Mesenchymal stem cell (in vitro differentiated cells and primary cell): ENCODE results near the gene ACAA1.

ENCODE experiments used
- DNase-seq: peaks from one replicate; pipeline ENCODE4 v3.0.0-alpha.2; 2013
- H2AFZ ChIP-seq: one replicate; pipeline ENCODE4 v1.6.1; 2013; ENCODE audit warnings: low read depth, mild to moderate bottlenecking, control low read depth, inconsistent platforms, low read length, moderate library complexity
- H2AK5ac ChIP-seq: 2 replicates; pipeline ENCODE4 v1.6.1; 2013; ENCODE audit warnings: low read length, moderate library complexity, mild to moderate bottlenecking, inconsistent platforms; ENCODE audit not compliant: severe bottlenecking
- H2BK120ac ChIP-seq: one replicate; pipeline ENCODE4 v1.6.1; 2013; ENCODE audit warnings: low read depth, mild to moderate bottlenecking, inconsistent platforms, low read length, moderate library complexity
- H2BK12ac ChIP-seq, 2 experiments: one replicate each; pipeline ENCODE4 v1.6.1; 2013; ENCODE audit warnings: inconsistent platforms in 2 of 2, low read length in 2 of 2, mild to moderate bottlenecking in 2 of 2, moderate library complexity in 2 of 2, control low read depth in 1 of 2
- H2BK15ac ChIP-seq: one replicate; pipeline ENCODE4 v1.6.1; 2013; ENCODE audit warnings: mild to moderate bottlenecking, low read depth, inconsistent platforms; ENCODE audit not compliant: poor library complexity, severe bottlenecking
- H2BK5ac ChIP-seq: 2 replicates; pipeline ENCODE4 v1.6.1; 2013; ENCODE audit warnings: low read depth, mild to moderate bottlenecking, low read length, control low read depth, inconsistent platforms; ENCODE audit not compliant: poor library complexity, severe bottlenecking
- H3K14ac ChIP-seq, 2 experiments: one replicate each; pipeline ENCODE4 v1.6.1; 2013; ENCODE audit warnings: inconsistent platforms in 2 of 2, low read length in 2 of 2, control low read depth in 1 of 2, mild to moderate bottlenecking in 1 of 2, moderate library complexity in 1 of 2
- H3K18ac ChIP-seq, 2 experiments: one replicate each; pipeline ENCODE4 v1.6.1; 2013; ENCODE audit warnings: inconsistent platforms in 2 of 2, low read length in 2 of 2, control low read depth in 1 of 2, low read depth in 1 of 2, mild to moderate bottlenecking in 1 of 2
- H3K23ac ChIP-seq, 2 experiments: one replicate each; pipeline ENCODE4 v1.6.1; 2013; ENCODE audit warnings: inconsistent platforms in 2 of 2, low read length in 2 of 2, mild to moderate bottlenecking in 2 of 2, moderate library complexity in 2 of 2, control low read depth in 1 of 2
- H3K27ac ChIP-seq: 2 replicates; pipeline ENCODE4 v1.5.1; 2013; ENCODE audit warnings: mild to moderate bottlenecking, moderate library complexity, low read length, control low read depth, inconsistent platforms; ENCODE audit not compliant: poor library complexity, severe bottlenecking
- H3K27me3 ChIP-seq, 2 experiments: 2 replicates each; pipeline versions ENCODE4 v1.6.1 to v1.7.0; 2013; ENCODE audit warnings: low read length in 2 of 2, mild to moderate bottlenecking in 2 of 2, moderate library complexity in 2 of 2, control low read depth in 1 of 2, inconsistent platforms in 1 of 2; ENCODE audit not compliant: control insufficient read depth in 1 of 2, insufficient read depth in 1 of 2
- H3K36me3 ChIP-seq, 2 experiments: 2 replicates each; pipeline versions ENCODE4 v1.6.1 to v1.7.0; 2013; ENCODE audit warnings: low read length in 2 of 2, control low read depth in 1 of 2, inconsistent platforms in 1 of 2, low read depth in 1 of 2, mild to moderate bottlenecking in 1 of 2; ENCODE audit not compliant: insufficient read depth in 2 of 2, control insufficient read depth in 1 of 2
- H3K4ac ChIP-seq, 2 experiments: one replicate each; pipeline ENCODE4 v1.6.1; 2013; ENCODE audit warnings: inconsistent platforms in 2 of 2, low read length in 2 of 2, mild to moderate bottlenecking in 2 of 2, moderate library complexity in 2 of 2, control low read depth in 1 of 2, low read depth in 1 of 2
- H3K4me1 ChIP-seq: 2 replicates; pipeline ENCODE4 v1.6.1; 2013; ENCODE audit warnings: low read depth, low read length, control low read depth; ENCODE audit not compliant: control insufficient read depth, insufficient read depth
- H3K4me2 ChIP-seq: 2 replicates; pipeline ENCODE4 v1.6.1; 2013; ENCODE audit warnings: low read length, mild to moderate bottlenecking, inconsistent platforms; ENCODE audit not compliant: poor library complexity, severe bottlenecking
- H3K4me3 ChIP-seq, 2 experiments: 2 replicates each; pipeline versions ENCODE4 v1.5.1 to v1.7.0; 2013; ENCODE audit warnings: low read length in 2 of 2, mild to moderate bottlenecking in 2 of 2, control low read depth in 1 of 2, low read depth in 1 of 2; ENCODE audit not compliant: insufficient read depth in 1 of 2
- H3K79me1 ChIP-seq: replicated peaks from 2 replicates; pipeline ENCODE4 v1.6.1; 2013; ENCODE audit warnings: mild to moderate bottlenecking, control low read depth, low read length, inconsistent platforms; ENCODE audit not compliant: poor library complexity, severe bottlenecking
- H3K9ac ChIP-seq: 2 replicates; pipeline ENCODE4 v1.7.0; 2013; ENCODE audit warnings: mild to moderate bottlenecking, low read length, moderate library complexity
- H3K9me3 ChIP-seq: 2 replicates; pipeline ENCODE4 v1.7.0; 2013; ENCODE audit warnings: mild to moderate bottlenecking, low read length; ENCODE audit not compliant: control insufficient read depth
- H4K8ac ChIP-seq: one replicate; pipeline ENCODE4 v1.6.1; 2013; ENCODE audit warnings: inconsistent platforms, mild to moderate bottlenecking, low read length, moderate library complexity
- H4K91ac ChIP-seq: one replicate; pipeline ENCODE4 v1.6.1; 2013; ENCODE audit warnings: mild to moderate bottlenecking, low read length, inconsistent platforms
- WGBS: methylation state at CpG from one replicate; pipeline ENCODE4 v1.1.7; 2013; ENCODE audit warnings: mixed read lengths; 5-methylcytosine and 5-hydroxymethylcytosine counted together

Gene ACAA1

GRCh38 chr3:38146504-38146903 is 9.6 kb upstream of the ACAA1 start:
- Histone ChIP-seq H3K79me1 (no peaks in the 10 kb centered on the region), H3K9ac (no peak overlapping the region), H3K4me3 (no peak overlapping the region), H2BK5ac (no peak overlapping the region), H2AFZ (no peak overlapping the region), H2AK5ac (no peak overlapping the region), H4K8ac (no peak overlapping the region), H3K14ac (no peak overlapping the region), H4K91ac (no peak overlapping the region), H3K4me1 (peaks cover 6% of the 10 kb centered on the region), H3K27me3 (no peaks in the 10 kb centered on the region), H3K27ac (no peak overlapping the region), H3K4ac (no peak overlapping the region), H3K36me3 (peaks cover 10 to 12% of the 10 kb centered on the region in 2 experiments), H2BK120ac (no peak overlapping the region), H2BK15ac (no peak overlapping the region), H3K9me3 (peaks cover 14% of the 10 kb centered on the region), H2BK12ac (no peak overlapping the region), H3K23ac (no peak overlapping the region), H3K4me2 (no peak overlapping the region), H3K18ac (no peak overlapping the region)
- DNase-seq, result no peak
- WGBS, result no CpG with 5 or more reads among the region's 2 CpGs

GRCh38 chr3:38143511-38143910 is 6.6 kb upstream of the ACAA1 start:
- peaks cover 17% of the 10 kb centered on the region for H3K4me1 ChIP-seq

GRCh38 chr3:38142959-38143358 is 6.0 kb upstream of the ACAA1 start:
- no peak overlapping the region for H3K27ac ChIP-seq
- no peak overlapping the region for H3K4me3 ChIP-seq
- H2BK15ac ChIP-seq, result no peak overlapping the region
- no peak overlapping the region for H4K91ac ChIP-seq
- H3K79me1 ChIP-seq, result peaks cover 19% of the 10 kb centered on the region
- no peak overlapping the region for H3K4ac ChIP-seq
- H2BK12ac ChIP-seq, result no peak overlapping the region
- H3K18ac ChIP-seq, result no peak overlapping the region
- H3K27me3 ChIP-seq, result no peaks in the 10 kb centered on the region
- H3K9me3 ChIP-seq, result peaks cover 14% of the 10 kb centered on the region
- H2BK5ac ChIP-seq, result no peak overlapping the region
- no peak overlapping the region for H2AK5ac ChIP-seq
- H3K36me3 ChIP-seq, result peaks cover 23 to 24% of the 10 kb centered on the region in 2 experiments
- H3K9ac ChIP-seq, result no peak overlapping the region
- 100% methylated on average over 1 of the region's 1 CpG for WGBS
- H3K23ac ChIP-seq, result no peak overlapping the region
- no peak overlapping the region for H2AFZ ChIP-seq
- no peak overlapping the region for H3K14ac ChIP-seq
- H3K4me1 ChIP-seq, result peaks cover 22% of the 10 kb centered on the region
- no peak overlapping the region for H4K8ac ChIP-seq
- no peak overlapping the region for H3K4me2 ChIP-seq
- no peak for DNase-seq
- no peak overlapping the region for H2BK120ac ChIP-seq

More at GRCh38 chr3:38143511-38143910, 6.6 kb upstream of the ACAA1 start:
- Histone ChIP-seq H2BK15ac (no peak overlapping the region), H3K14ac (no peak overlapping the region), H3K4me3 (no peak overlapping the region), H3K79me1 (peaks cover 19% of the 10 kb centered on the region), H2AK5ac (no peak overlapping the region), H2BK12ac (no peak overlapping the region), H2AFZ (no peak overlapping the region), H3K9me3 (peaks cover 14% of the 10 kb centered on the region), H4K91ac (no peak overlapping the region), H3K27me3 (no peaks in the 10 kb centered on the region), H2BK120ac (no peak overlapping the region), H3K23ac (no peak overlapping the region), H3K18ac (no peak overlapping the region), H3K4me2 (no peak overlapping the region), H3K36me3 (peaks cover 23 to 24% of the 10 kb centered on the region in 2 experiments), H3K27ac (no peak overlapping the region), H2BK5ac (no peak overlapping the region), H3K9ac (no peak overlapping the region), H3K4ac (no peak overlapping the region), H4K8ac (no peak overlapping the region)
- no peak for DNase-seq
- WGBS, result 73% methylated on average over 3 of the region's 3 CpGs

- DNase-seq, result no peak
- H3K4me1 ChIP-seq, result peaks cover 26% of the 10 kb centered on the region
- H3K23ac ChIP-seq, result no peak overlapping the region
- H2BK12ac ChIP-seq, result no peak overlapping the region
- H3K27me3 ChIP-seq, result no peaks in the 10 kb centered on the region
- peaks cover 23 to 24% of the 10 kb centered on the region in 2 experiments for H3K36me3 ChIP-seq
- H3K4me3 ChIP-seq, result no peak overlapping the region
- no peak overlapping the region for H3K4me2 ChIP-seq
- H3K4ac ChIP-seq, result no peak overlapping the region
- H3K18ac ChIP-seq, result no peak overlapping the region
- no peak overlapping the region for H3K9ac ChIP-seq
- H4K8ac ChIP-seq, result no peak overlapping the region
- peaks cover 21% of the 10 kb centered on the region for H3K79me1 ChIP-seq
- no peak overlapping the region for H2BK5ac ChIP-seq
- no peak overlapping the region for H3K14ac ChIP-seq
- no peak overlapping the region for H2AFZ ChIP-seq
- H2AK5ac ChIP-seq, result no peak overlapping the region
- H3K27ac ChIP-seq, result no peak overlapping the region
- whole genome bisulfite sequencing, result 90% methylated on average over 2 of the region's 2 CpGs
- no peak overlapping the region for H4K91ac ChIP-seq
- H2BK15ac ChIP-seq, result no peak overlapping the region
- H2BK120ac ChIP-seq, result no peak overlapping the region
- peaks cover 11% of the 10 kb centered on the region for H3K9me3 ChIP-seq
Observed at GRCh38 chr3:38141952-38142273, 5.0 kb upstream of the ACAA1 start.
